ENCODE data around the gene LRPAP1.

Gene LRPAP1

GRCh38 chr4:3499710-3500109 lies 32.5 kb downstream of the LRPAP1 start:
- no peak for DNase-seq

GRCh38 chr4:3498901-3499510 lies 33.2 kb downstream of the LRPAP1 start:
- DNase-seq, result no peak

GRCh38 chr4:3498407-3498806 lies 33.8 kb downstream of the LRPAP1 start:
- DNase-seq, result no peak

- DNase-seq, result no peak
Measured at GRCh38 chr4:3497523-3498389, 34.5 kb downstream of the LRPAP1 start.

GRCh38 chr4:3497095-3497494 lies 35.1 kb downstream of the LRPAP1 start:
- no peak for DNase-seq

GRCh38 chr4:3496021-3496420 lies 36.2 kb downstream of the LRPAP1 start:
- DNase-seq, result no peak

GRCh38 chr4:3495204-3495975 lies 36.8 kb downstream of the LRPAP1 start:
- no peak for DNase-seq

GRCh38 chr4:3494462-3494871 lies 37.8 kb downstream of the LRPAP1 start:
- no peak for DNase-seq

- DNase-seq, result no peak
Measured at GRCh38 chr4:3493720-3494461, 38.3 kb downstream of the LRPAP1 start.

- DNase-seq, result no peak
Measured at GRCh38 chr4:3492741-3493719, 39.2 kb downstream of the LRPAP1 start.

- no peak for DNase-seq
Measured at GRCh38 chr4:3491681-3492405, 40.4 kb downstream of the LRPAP1 start.

- no peak for DNase-seq
Measured at GRCh38 chr4:3489451-3489962, 42.7 kb downstream of the LRPAP1 start.

- no peak for DNase-seq
Measured at GRCh38 chr4:3488820-3489219, 43.4 kb downstream of the LRPAP1 start.

- no peak for DNase-seq
Measured at GRCh38 chr4:3487861-3488260, 44.4 kb downstream of the LRPAP1 start.

- no peak for DNase-seq
Measured at GRCh38 chr4:3486541-3487540, 45.4 kb downstream of the LRPAP1 start.

GRCh38 chr4:3485886-3486540 lies 46.2 kb downstream of the LRPAP1 start:
- no peak for DNase-seq

GRCh38 chr4:3485011-3485791 lies 47.0 kb downstream of the LRPAP1 start:
- DNase-seq, result no peak
